ENCODE results near the gene SRRM5. TPM values are rescaled to one million over a fixed set of nuclear protein-coding genes. Genes with fewer than 3 reads are reported as not detected.
"Not testable (repeated sequence)": the region's sequence is repeated elsewhere in the genome, so short reads cannot be mapped to it uniquely, and the experiment has no call there.

SRRM5 gene
- total RNA-seq, 3 donors from 2014 or later: 0.25 to 0.87 (median 0.30) TPM

DNA sequence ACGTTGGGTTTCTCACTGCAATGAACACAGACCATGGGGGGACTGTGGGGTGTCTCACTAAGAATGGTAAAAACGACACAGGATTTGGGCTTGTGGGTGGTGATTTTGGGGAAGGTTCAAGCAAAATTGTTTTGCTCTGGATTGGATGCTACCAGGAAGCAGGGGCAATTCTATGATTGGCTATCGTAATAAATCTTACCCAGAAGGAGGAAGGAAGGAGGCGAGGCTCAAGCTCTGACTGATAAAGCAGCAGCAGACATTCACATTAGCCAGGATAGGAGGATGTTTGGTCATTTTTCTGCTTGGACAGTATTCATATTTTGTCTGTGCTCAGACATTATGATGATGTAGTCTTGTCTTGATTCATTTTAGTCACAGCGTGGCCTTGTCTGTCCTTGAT lies 14.0 kb upstream of the SRRM5 start:
- no peak for ATAC-seq
- H3K36me3 Mint-ChIP-seq (ENCODE audit: insufficient read depth): peaks cover 11% of the 10 kb centered on the region
- no peaks in the 10 kb centered on the region for H3K9me3 Mint-ChIP-seq
- peaks cover 34% of the 10 kb centered on the region for H3K4me1 Mint-ChIP-seq (ENCODE audit: low read depth)
- DNase-seq: no peak
- H3K27me3 Mint-ChIP-seq (ENCODE audit: low read depth): no peaks in the 10 kb centered on the region
- peak overlapping the region; percentile 99 for H3K4me3 Mint-ChIP-seq

DNA sequence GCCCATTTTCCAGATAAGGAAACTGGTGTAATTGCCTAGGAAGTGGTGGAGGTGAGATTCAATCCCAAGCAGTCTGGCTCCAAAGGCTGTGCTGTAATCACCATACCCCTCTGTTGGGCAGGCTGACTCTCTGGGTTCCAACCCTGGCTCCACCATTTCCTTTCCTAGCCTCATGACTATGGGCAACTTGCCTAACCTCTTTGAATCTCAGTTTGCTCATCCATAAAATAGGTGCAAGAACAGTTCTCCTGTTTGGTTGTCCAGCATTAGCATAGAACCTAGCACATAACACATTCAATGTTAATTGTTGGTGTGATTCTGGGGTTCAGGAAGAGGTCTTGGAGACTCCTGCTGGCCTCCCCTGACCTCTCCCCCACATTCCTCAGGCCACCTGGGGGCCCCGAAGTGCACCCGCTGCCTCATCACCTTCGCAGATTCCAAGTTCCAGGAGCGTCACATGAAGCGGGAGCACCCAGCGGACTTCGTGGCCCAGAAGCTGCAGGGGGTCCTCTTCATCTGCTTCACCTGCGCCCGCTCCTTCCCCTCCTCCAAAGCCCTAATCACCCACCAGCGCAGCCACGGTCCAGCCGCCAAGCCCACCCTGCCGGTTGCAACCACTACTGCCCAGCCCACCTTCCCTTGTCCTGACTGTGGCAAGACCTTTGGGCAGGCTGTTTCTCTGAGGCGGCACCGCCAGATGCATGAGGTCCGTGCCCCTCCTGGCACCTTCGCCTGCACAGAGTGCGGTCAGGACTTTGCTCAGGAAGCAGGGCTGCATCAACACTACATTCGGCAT lies 13.2 kb upstream of the SRRM5 start:
- Mint-ChIP-seq H3K36me3 (ENCODE audit: insufficient read depth) (peaks cover 7% of the 10 kb centered on the region), H3K4me3 (no peak overlapping the region), H3K27me3 (ENCODE audit: low read depth) (no peaks in the 10 kb centered on the region), H3K9me3 (no peaks in the 10 kb centered on the region), H3K4me1 (ENCODE audit: low read depth) (peaks cover 29% of the 10 kb centered on the region)
- ATAC-seq (no peak), DNase-seq (no peak)

DNA sequence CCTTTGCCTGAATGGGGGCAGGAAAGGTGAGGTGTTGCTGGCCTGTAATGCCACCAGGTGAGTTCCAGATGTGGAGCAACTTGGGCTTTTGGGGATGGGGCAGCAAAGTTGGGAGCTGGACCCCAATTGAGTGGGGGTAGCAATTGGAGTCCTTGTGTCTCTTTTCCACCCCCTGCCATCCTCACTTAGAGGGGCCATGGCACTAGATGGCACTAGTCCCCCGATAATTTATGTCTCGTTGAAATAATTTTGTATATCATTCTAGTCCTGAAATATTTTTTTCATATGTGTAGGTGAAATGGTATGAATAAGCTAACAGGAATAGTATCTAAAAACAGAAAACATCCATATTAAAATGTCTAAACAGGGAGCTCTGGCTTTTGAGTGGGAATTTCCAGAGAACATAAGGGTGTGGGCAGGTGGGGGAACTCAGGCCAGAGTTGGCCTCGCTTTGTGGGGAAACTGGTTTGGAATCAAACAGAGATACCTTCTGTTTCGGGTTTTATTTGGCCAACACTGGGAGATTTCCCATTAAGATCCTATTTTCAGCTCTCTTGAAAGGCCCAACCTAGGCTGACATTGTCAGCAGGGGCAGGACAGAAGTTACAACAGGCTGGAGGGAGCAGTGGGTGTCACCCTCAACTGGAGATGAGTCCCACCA lies 12.1 kb upstream of the SRRM5 start:
- no peak for DNase-seq
- no peak overlapping the region for H3K4me3 Mint-ChIP-seq

DNA sequence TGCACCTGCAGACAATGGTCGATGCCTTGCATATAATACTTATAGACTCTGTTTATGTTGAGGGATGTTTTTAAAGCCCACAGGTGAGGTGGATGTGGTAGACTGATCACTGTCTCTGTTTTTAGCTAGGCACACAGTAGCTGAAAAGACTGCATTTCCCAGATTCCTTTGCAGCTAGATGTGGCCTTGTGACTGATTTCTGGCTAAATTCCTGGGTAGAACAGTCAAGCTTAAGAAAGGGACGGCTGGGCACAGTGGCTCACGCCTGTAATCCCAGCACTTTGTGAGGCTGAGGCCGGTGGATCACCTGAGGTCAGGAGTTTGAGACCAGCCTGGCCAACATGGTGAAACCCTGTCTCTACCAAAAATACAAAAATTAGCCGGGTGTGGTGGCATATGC lies 11.6 kb upstream of the SRRM5 start:
- not testable (repeated sequence) for H3K4me3 Mint-ChIP-seq; H3K27me3 Mint-ChIP-seq (ENCODE audit: low read depth); DNase-seq; H3K36me3 Mint-ChIP-seq (ENCODE audit: insufficient read depth); H3K9me3 Mint-ChIP-seq; ATAC-seq
- H3K4me1 Mint-ChIP-seq (ENCODE audit: low read depth): peaks cover 24% of the 10 kb centered on the region

More for the DNA sequence above, 12.1 kb upstream of the SRRM5 start:
- Mint-ChIP-seq H3K36me3 (ENCODE audit: insufficient read depth) (peaks cover 3% of the 10 kb centered on the region), H3K27me3 (ENCODE audit: low read depth) (no peaks in the 10 kb centered on the region), H3K4me1 (ENCODE audit: low read depth) (peaks cover 26% of the 10 kb centered on the region), H3K9me3 (no peaks in the 10 kb centered on the region)
- no peak for ATAC-seq

DNA sequence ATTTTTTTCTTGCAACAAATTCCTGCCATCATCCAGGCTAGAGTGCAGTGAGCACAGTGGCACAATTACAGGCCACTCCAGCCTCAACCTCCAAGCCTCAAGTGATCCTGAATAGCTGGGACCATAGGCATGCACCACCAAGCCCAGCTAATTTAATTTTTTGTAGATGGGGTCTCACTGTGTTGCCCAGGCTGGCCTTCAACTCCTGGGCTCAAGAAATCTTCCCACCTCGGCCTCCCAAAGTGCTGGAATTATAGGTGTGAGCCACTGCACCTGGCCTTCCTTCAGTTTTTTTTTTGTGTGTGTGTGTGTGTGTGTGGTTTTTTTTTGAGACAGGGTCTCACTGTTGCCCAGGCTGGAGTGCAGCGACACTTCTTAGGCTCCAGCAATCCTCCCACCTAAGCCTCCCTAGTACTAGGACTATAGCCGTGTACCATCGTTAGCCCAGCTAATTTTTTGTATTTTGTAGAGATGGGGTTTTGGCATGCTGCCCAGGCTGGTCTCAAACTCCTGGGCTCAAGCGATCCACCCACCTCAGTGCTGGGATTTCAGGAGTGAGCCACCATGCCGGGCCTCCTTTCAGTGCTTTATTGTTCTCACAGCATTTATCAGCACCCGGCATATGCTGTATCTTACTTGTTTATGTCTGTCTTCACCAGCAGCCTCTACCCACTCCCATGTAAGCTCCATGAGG lies 5.9 kb upstream of the SRRM5 start:
- Mint-ChIP-seq H3K4me3 (no peak overlapping the region), H3K9me3 (no peaks in the 10 kb centered on the region), H3K4me1 (ENCODE audit: low read depth) (peaks cover 5% of the 10 kb centered on the region), H3K27me3 (ENCODE audit: low read depth) (no peaks in the 10 kb centered on the region), H3K36me3 (ENCODE audit: insufficient read depth) (peaks cover 10% of the 10 kb centered on the region)
- DNase-seq: no peak
- no peak for ATAC-seq

DNA sequence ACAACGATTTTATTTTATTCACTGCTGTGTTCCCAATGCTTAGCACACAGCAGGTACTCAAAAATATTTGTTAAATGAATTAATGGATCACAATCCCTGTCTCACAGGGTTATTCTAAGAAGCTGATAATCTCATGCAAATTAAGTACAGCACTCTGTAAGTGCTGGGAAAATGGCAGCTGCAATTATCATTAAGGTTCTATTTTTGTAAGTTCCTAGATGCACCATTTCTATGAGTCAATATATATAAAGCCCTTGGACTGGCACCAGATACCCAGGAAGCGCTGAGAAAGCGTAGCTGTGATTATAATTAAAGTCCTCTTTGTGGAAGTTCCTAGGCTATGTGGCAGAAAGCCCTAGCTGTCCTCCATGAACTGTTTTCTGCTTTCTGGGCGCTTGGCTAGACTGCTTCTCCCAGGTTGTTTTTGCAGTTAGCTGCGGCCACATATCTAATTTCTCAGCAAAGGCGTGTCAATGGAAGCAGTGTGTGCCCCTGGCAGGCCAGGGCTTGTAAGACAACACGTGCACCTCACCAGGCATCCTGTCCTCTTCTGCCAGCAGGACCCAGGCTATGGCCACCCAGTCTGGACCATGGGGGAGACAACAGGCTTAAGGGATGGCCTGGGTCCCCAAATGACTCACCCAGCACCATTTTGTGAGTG lies 5.2 kb upstream of the SRRM5 start:
- Mint-ChIP-seq H3K4me3 (no peak overlapping the region), H3K9me3 (no peaks in the 10 kb centered on the region), H3K36me3 (ENCODE audit: insufficient read depth) (peaks cover 8% of the 10 kb centered on the region), H3K4me1 (ENCODE audit: low read depth) (peaks cover 5% of the 10 kb centered on the region), H3K27me3 (ENCODE audit: low read depth) (no peaks in the 10 kb centered on the region)
- ATAC-seq: no peak
- DNase-seq: no peak

DNA sequence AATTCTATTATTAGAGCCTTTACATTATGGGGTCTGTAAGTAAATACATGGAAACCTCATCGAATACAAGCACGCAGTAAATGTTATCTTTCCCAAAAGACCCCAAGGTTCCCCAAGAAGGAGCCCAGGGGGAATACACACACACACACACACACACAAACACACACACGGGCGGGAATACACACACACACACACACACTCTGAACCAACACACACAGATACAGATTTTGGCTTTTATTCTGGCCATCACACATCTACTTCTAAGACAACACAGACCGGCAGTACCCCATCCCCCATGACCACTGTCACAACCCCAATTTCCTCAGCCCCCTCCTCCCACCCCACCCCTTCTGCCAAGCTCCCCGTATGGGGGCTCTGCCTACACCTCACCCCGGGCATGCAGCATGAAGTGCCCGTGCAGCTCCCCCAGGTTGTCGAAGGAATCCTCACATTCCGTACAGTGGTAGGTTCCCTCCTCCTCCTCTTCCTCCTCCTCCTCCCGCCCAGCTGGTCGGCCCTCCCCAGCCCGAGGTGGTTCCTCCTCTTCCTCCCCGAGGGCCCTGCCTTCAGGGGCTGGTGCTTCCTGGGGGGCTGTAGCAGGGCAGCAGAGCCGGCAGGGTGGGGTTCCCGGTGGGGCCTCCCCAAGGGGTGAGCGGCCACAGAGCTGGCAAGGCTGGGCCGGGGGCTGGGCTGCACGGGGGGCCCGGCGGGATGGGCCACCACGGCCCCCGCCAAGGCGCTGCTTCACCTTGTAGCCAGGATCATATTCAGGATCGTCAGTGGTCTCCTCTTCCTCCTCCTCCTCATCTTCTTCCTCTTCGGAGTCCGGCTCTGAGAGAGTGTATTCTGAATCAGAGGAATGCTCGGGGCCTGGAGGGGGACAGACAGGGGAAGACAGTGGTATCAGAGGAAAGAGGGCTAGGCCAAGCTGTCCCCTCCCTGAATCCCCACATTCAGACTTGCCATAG lies 4.4 kb upstream of the SRRM5 start:
- Mint-ChIP-seq H3K9me3 (no peaks in the 10 kb centered on the region), H3K4me1 (ENCODE audit: low read depth) (peaks cover 8% of the 10 kb centered on the region), H3K27me3 (ENCODE audit: low read depth) (no peaks in the 10 kb centered on the region), H3K36me3 (ENCODE audit: insufficient read depth) (peaks cover 12% of the 10 kb centered on the region), H3K4me3 (no peak overlapping the region)
- no peak for DNase-seq
- ATAC-seq: no peak

DNA sequence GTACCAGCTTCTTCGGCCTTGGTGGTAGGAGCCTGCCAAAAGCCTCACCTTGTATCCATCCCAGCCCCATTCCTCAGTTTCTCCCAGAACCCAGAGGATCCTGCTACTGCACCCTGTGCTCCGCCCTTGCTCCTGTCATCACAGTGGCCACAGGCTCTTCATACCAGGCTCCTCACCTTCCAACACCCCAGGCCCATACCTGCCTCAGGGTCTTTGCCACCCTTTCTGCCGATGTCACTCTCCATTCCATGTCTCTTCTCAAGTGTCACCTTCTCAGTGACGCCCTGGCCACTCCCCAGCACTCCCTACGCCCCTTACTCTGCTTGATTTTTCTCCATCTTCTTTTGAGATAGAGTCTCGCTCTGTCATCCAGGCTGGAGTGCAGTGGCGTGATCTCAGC lies 2.0 kb upstream of the SRRM5 start:
- ATAC-seq (no peak), DNase-seq (no peak)
- H3K36me3 Mint-ChIP-seq (ENCODE audit: insufficient read depth): peaks cover 17% of the 10 kb centered on the region
- H3K4me1 Mint-ChIP-seq (ENCODE audit: low read depth): peaks cover 9% of the 10 kb centered on the region
- no peak overlapping the region for H3K4me3 Mint-ChIP-seq
- H3K27me3 Mint-ChIP-seq (ENCODE audit: low read depth): no peaks in the 10 kb centered on the region
- no peaks in the 10 kb centered on the region for H3K9me3 Mint-ChIP-seq

DNA sequence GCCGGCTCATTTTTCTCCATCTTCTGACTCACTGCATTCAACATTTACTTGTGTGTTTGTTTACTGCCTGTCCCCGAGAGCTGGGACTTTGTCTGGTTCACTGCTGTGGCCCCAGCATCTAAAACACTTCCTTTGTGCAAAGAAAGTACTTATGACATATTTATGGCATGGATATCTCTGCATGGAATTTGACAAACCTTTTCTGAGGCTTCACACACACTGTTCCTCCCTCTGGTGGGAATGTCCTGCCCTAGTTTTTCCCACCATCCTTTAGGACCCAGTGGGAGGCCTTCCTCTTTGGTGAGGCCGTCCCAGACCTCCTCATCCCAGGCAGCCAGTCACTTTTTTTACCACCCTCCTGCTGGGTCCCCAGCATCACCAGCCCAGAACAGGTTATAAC lies 1.4 kb upstream of the SRRM5 start:
- Mint-ChIP-seq H3K4me1 (ENCODE audit: low read depth) (peaks cover 9% of the 10 kb centered on the region), H3K36me3 (ENCODE audit: insufficient read depth) (peaks cover 17% of the 10 kb centered on the region), H3K4me3 (no peak overlapping the region), H3K27me3 (ENCODE audit: low read depth) (no peaks in the 10 kb centered on the region), H3K9me3 (no peaks in the 10 kb centered on the region)
- DNase-seq (no peak), ATAC-seq (no peak)

DNA sequence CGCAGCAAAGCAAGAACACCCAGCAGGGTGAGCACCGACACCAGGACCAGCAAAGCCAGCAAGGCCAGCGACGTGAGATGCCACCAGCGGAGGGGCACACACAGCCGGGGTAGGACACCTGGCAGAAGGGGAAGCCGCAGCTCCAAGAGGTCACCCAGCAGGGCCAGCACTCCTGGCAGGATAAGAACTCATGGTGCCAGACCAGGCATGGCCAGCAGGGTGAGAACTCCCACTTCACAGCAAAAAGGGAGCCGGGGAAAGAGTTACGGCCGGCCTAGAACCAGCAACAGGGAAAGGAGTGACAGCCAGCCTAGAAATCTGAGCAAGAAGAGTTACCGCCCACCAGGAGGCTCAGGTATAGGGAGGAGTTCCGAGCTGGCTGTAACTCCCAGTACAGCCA lies 486 bp downstream of the SRRM5 start:
- Mint-ChIP-seq H3K9me3 (no peaks in the 10 kb centered on the region), H3K27me3 (ENCODE audit: low read depth) (no peaks in the 10 kb centered on the region), H3K4me1 (ENCODE audit: low read depth) (peaks cover 9% of the 10 kb centered on the region), H3K36me3 (ENCODE audit: insufficient read depth) (peaks cover 17% of the 10 kb centered on the region), H3K4me3 (no peak overlapping the region)
- no peak for DNase-seq
- ATAC-seq: no peak

DNA sequence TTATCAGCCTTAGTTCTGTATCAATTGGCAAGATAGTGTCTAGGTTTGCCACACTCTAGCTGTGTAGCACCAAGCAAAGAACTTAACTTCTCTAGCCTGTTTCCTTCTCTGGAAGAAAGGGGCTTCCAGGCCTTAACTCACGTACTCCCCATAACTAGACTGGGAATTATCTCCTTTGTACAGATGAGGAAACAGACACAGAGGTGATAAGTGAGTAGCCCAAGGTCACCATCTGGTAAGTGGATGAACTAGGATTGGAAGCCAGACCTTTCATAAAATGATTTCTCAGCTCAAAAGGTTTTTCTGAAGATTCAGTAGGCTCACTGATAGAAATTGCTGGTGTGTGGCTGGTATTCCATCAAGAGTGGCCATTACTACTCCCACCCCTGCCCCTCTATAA lies 4.4 kb downstream of the SRRM5 start:
- peaks cover 10% of the 10 kb centered on the region for H3K36me3 Mint-ChIP-seq (ENCODE audit: insufficient read depth)
- H3K4me1 Mint-ChIP-seq (ENCODE audit: low read depth): peaks cover 18% of the 10 kb centered on the region
- DNase-seq (no peak), ATAC-seq (no peak)
- no peak overlapping the region for H3K4me3 Mint-ChIP-seq
- no peaks in the 10 kb centered on the region for H3K9me3 Mint-ChIP-seq
- no peaks in the 10 kb centered on the region for H3K27me3 Mint-ChIP-seq (ENCODE audit: low read depth)

DNA sequence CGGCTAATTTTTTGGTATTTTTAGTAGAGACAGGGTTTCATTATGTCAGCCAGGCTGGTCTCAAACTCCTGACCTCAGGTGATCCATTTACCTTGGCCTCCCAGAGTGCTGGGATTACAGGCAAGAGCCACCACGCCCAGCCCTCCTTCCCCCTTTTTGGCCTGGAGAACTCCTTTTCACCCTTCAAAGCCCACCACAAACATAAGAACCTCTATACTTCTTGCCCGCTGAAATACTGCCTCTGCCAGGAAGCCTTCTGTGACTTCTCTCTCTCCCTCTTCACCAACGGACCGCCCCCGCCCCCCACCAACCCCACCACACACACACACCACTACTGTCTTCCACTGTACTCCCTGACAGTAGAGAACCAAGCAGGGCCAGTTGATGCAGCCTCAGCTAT lies 5.1 kb downstream of the SRRM5 start:
- peaks cover 19% of the 10 kb centered on the region for H3K4me1 Mint-ChIP-seq (ENCODE audit: low read depth)
- ATAC-seq (no peak), DNase-seq (no peak)
- H3K36me3 Mint-ChIP-seq (ENCODE audit: insufficient read depth): peaks cover 7% of the 10 kb centered on the region
- no peaks in the 10 kb centered on the region for H3K27me3 Mint-ChIP-seq (ENCODE audit: low read depth)
- no peak overlapping the region for H3K4me3 Mint-ChIP-seq
- H3K9me3 Mint-ChIP-seq: no peaks in the 10 kb centered on the region

DNA sequence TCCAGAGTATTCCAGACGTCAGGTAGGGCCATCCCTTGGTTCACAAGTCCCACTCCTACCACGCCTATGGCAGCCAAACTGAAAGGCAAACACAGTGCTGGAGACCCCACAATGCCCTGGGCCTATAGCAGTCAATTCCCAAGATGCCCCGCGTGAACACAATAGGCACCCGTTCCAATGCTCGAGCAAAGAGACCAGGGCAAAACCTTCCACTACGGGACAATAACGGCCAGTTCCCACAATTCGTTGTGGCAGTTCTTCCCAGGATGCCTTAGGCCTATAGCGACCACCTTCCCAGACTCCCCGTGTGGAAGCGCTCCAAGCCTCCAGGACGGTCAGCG lies 7.0 kb downstream of the SRRM5 start:
- DNase-seq (peak; percentile 17), ATAC-seq (peak; percentile 51)
- H3K4me1 Mint-ChIP-seq (ENCODE audit: low read depth): peaks cover 18% of the 10 kb centered on the region
- no peaks in the 10 kb centered on the region for H3K9me3 Mint-ChIP-seq
- H3K27me3 Mint-ChIP-seq (ENCODE audit: low read depth): no peaks in the 10 kb centered on the region
- peak overlapping the region; percentile 97 for H3K4me3 Mint-ChIP-seq
- H3K36me3 Mint-ChIP-seq (ENCODE audit: insufficient read depth): no peaks in the 10 kb centered on the region

All from activated T-cell treated with anti-CD3 and anti-CD28 coated beads, Interleukin-2, amount 50 U/mL, for 4 hours (primary cell).